ENCODE data around the gene CRB2. TPM values are rescaled to one million over a fixed set of nuclear protein-coding genes. Genes with fewer than 3 reads are reported as not detected.

Gene CRB2
- total RNA-seq, 1 donor from 2014 or later = not detected

DNA sequence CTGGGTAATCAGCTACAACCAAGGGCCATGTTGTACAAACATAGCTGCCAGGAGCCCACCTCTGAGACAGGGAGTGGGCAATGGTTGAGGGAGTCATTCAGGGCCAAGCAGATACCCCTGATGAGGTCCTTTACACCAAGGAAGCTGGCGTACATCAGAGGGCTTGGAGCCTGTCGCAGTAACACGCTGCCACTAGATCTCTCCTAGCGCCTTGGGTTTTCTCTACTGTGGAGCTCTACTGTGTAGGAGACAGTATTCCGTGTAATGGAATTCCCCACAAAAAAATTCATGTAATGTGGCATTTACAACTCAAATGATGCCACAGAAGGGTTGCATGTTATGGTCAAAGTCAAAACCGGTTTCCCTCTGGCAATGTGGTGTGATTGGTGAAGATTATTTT, 41.4 kb upstream of the CRB2 start:
- Histone ChIP-seq H3K4me3 (no peak overlapping the region), H3K27ac (no peak overlapping the region), H3K36me3 (no peaks in the 10 kb centered on the region), H3K27me3 (no peaks in the 10 kb centered on the region), H3K4me1 (peaks cover 8% of the 10 kb centered on the region), H3K9me3 (no peaks in the 10 kb centered on the region)
- intact Hi-C loops (cut with DNase I) = no loop called here
- TF ChIP-seq POLR2AphosphoS5 (IDR thresholded peaks at IDR 0.05; ENCODE audit: insufficient read depth in 1 of 2, low read depth in 1 of 2) (no peak), POLR2A (IDR thresholded peaks at IDR 0.05) (no peak)
- TF ChIP-seq, protein P1, sequence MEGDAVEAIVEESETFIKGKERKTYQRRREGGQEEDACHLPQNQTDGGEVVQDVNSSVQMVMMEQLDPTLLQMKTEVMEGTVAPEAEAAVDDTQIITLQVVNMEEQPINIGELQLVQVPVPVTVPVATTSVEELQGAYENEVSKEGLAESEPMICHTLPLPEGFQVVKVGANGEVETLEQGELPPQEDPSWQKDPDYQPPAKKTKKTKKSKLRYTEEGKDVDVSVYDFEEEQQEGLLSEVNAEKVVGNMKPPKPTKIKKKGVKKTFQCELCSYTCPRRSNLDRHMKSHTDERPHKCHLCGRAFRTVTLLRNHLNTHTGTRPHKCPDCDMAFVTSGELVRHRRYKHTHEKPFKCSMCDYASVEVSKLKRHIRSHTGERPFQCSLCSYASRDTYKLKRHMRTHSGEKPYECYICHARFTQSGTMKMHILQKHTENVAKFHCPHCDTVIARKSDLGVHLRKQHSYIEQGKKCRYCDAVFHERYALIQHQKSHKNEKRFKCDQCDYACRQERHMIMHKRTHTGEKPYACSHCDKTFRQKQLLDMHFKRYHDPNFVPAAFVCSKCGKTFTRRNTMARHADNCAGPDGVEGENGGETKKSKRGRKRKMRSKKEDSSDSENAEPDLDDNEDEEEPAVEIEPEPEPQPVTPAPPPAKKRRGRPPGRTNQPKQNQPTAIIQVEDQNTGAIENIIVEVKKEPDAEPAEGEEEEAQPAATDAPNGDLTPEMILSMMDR (IDR thresholded peaks at IDR 0.05) = no peak
- no peak for DNase-seq (ENCODE audit: extremely low spot score in 2 of 2)

DNA sequence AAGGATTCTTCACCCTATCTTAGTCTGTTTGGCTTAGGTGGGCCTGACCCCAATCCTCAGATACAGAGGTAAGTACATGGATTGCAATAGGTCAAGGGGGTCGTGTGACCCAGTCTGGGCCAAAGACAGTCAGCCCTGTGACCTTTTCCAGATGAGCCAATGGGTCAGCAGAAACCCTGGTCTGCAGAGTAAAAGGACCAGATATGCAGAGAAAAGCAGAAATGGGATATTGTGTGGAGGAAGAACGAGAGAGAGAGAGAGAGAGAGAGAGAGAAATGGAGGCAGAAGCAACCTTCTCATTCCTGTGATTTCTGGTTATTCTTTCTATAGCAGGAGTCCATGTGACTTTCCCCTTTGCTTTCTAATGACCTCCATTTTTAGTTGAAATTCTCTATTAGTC, 40.4 kb upstream of the CRB2 start:
- no peak overlapping the region for H3K27ac ChIP-seq
- no peak for DNase-seq (ENCODE audit: extremely low spot score in 2 of 2)
- TF ChIP-seq POLR2AphosphoS5 (IDR thresholded peaks at IDR 0.05; ENCODE audit: insufficient read depth in 1 of 2, low read depth in 1 of 2) (no peak), POLR2A (IDR thresholded peaks at IDR 0.05) (no peak)
- TF ChIP-seq, protein P1 (IDR thresholded peaks at IDR 0.05) = no peak
- no peaks in the 10 kb centered on the region for H3K36me3 ChIP-seq
- H3K9me3 ChIP-seq = no peaks in the 10 kb centered on the region
- intact Hi-C loops (cut with DNase I) = no loop called here
- H3K4me1 ChIP-seq = peaks cover 8% of the 10 kb centered on the region
- H3K27me3 ChIP-seq = no peaks in the 10 kb centered on the region
- no peak overlapping the region for H3K4me3 ChIP-seq

DNA sequence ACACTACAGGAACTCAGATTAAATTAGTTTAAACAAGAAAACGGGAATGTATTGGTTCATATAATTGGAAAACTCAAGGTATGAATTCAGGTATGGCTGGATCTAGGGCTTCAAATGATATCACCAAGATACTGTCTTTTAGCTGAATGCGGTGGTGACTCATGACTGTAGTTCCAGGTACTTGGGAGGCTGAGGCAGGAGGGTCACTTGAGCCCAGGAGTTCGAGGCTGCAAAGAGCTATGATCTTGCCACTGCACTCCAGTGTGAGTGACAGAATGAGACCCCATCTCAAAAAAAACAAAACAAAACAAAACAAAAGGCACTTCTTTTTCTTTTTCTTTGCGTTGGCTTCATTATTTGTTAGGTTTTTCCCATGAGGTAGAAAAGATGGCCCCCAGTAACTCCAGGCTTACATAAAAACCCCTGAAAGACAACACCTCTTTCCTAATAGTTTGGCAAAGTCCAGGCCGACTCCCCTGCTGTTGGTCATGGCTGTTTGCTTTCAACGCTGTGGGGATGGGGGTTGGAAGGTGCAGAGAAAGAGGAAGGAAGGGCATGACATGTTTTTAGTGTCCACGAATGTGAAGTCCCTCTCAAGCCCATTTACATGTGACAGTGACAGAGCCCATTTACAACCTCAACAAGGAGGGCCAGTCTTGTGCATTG, 39.8 kb upstream of the CRB2 start:
- no peaks in the 10 kb centered on the region for H3K27me3 ChIP-seq
- no peaks in the 10 kb centered on the region for H3K9me3 ChIP-seq
- intact Hi-C loops (cut with DNase I) = no loop called here
- peaks cover 8% of the 10 kb centered on the region for H3K4me1 ChIP-seq
- H3K4me3 ChIP-seq = no peak overlapping the region
- DNase-seq (ENCODE audit: extremely low spot score in 2 of 2) = no peak
- TF ChIP-seq POLR2AphosphoS5 (IDR thresholded peaks at IDR 0.05; ENCODE audit: insufficient read depth in 1 of 2, low read depth in 1 of 2) = no peak
- TF ChIP-seq POLR2A (IDR thresholded peaks at IDR 0.05) = no peak
- TF ChIP-seq, protein P1 (IDR thresholded peaks at IDR 0.05) = no peak
- H3K27ac ChIP-seq = no peak overlapping the region
- H3K36me3 ChIP-seq = no peaks in the 10 kb centered on the region

DNA sequence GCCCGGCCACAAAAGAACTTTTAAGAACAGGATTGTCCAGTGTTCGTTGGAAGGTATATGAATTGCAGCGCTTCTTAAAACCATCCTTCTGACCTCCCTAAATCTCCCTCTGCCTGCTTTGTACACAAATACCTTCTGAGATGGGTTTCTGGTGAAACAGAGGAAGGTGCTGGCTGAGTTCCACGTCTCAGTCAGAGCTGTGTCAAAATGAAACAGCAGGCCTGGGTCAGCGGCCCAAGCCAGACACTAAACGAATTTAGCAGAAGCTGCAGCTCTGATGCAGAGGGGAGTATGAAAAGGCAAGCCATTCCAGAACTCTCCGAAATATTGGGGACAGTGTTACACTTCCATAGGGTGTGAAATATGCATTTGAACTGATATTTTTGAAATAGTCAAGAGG, 37.8 kb upstream of the CRB2 start:
- Histone ChIP-seq H3K27ac (no peak overlapping the region), H3K4me3 (no peak overlapping the region), H3K9me3 (no peaks in the 10 kb centered on the region), H3K36me3 (no peaks in the 10 kb centered on the region), H3K27me3 (no peaks in the 10 kb centered on the region), H3K4me1 (peaks cover 8% of the 10 kb centered on the region)
- DNase-seq (ENCODE audit: extremely low spot score in 2 of 2) = no peak
- TF ChIP-seq POLR2AphosphoS5 (IDR thresholded peaks at IDR 0.05; ENCODE audit: insufficient read depth in 1 of 2, low read depth in 1 of 2) (no peak), POLR2A (IDR thresholded peaks at IDR 0.05) (no peak)
- TF ChIP-seq, protein P1 (IDR thresholded peaks at IDR 0.05) = no peak
- intact Hi-C loops (cut with DNase I) = loop anchor here (2.0 kb wide), 1 partner anchor 87 kb away; no protein-coding TSS in a partner anchor

GRCh38 chr9:123318961-123319421, 37.0 kb upstream of the CRB2 start:
- H3K4me1 ChIP-seq = peaks cover 8% of the 10 kb centered on the region
- TF ChIP-seq, protein P1 (IDR thresholded peaks at IDR 0.05) = no peak
- TF ChIP-seq POLR2AphosphoS5 (IDR thresholded peaks at IDR 0.05; ENCODE audit: insufficient read depth in 1 of 2, low read depth in 1 of 2) (no peak), POLR2A (IDR thresholded peaks at IDR 0.05) (no peak)
- no peaks in the 10 kb centered on the region for H3K36me3 ChIP-seq
- no peak overlapping the region for H3K27ac ChIP-seq
- no peak overlapping the region for H3K4me3 ChIP-seq
- DNase-seq (ENCODE audit: extremely low spot score in 2 of 2) = no peak
- no peaks in the 10 kb centered on the region for H3K9me3 ChIP-seq
- H3K27me3 ChIP-seq = no peaks in the 10 kb centered on the region
- intact Hi-C loops (cut with DNase I) = loop anchor here (2.0 kb wide), 1 partner anchor 88 kb away; no protein-coding TSS in a partner anchor
